Stimulated activated CD4-positive, alpha-beta T cell treated with anti-CD3 and anti-CD28 coated beads, Interleukin-1b, Interleukin-23, amount 100 ng/mL, for 24 hours (primary cell): ENCODE data around the gene PDF.
"Not testable (repeated sequence)": the region's sequence is repeated elsewhere in the genome, so short reads cannot be mapped to it uniquely, and the experiment has no call there.

ENCODE experiments used
- DNase-seq, 4 experiments: peaks; one replicate each; pipeline ENCODE4 v3.0.0-alpha.2; 2020; ENCODE audit warnings: low read depth in 4 of 4, low spot score in 1 of 4

The PDF gene

GRCh38 chr16:69318177-69318910, 12.0 kb downstream of the PDF start:
- DNase-seq, result no peak

- DNase-seq, result no peak
Observed at GRCh38 chr16:69316595-69317034, 13.8 kb downstream of the PDF start.

GRCh38 chr16:69315486-69316311, 14.7 kb downstream of the PDF start:
- DNase-seq, result no peak

- no peak for DNase-seq
Observed at GRCh38 chr16:69314534-69314933, 15.9 kb downstream of the PDF start.

- DNase-seq, result no peak
Observed at GRCh38 chr16:69313469-69313868, 16.9 kb downstream of the PDF start.

GRCh38 chr16:69311533-69312387, 18.6 kb downstream of the PDF start:
- peak in 1 of 4 experiments; percentile 36 for DNase-seq

GRCh38 chr16:69310653-69311532, 19.5 kb downstream of the PDF start, which contains the start of gene VPS4A:
VPS4A (plus strand) TSS chr16:69311350; CDS start chr16:69311512, 162 bp downstream.
- peak; percentile 95 to 97 (median 96) for DNase-seq

GRCh38 chr16:69309316-69309715, 21.1 kb downstream of the PDF start:
- no peak for DNase-seq

- DNase-seq, result no peak
Observed at GRCh38 chr16:69307856-69308255, 22.5 kb downstream of the PDF start.

- DNase-seq, result no peak
Observed at GRCh38 chr16:69307091-69307490, 23.3 kb downstream of the PDF start.

- no peak for DNase-seq
Observed at GRCh38 chr16:69306031-69306430, 24.4 kb downstream of the PDF start.

- no peak for DNase-seq
Observed at GRCh38 chr16:69302301-69302700, 28.1 kb downstream of the PDF start.

- DNase-seq, result no peak
Observed at GRCh38 chr16:69301861-69302260, 28.5 kb downstream of the PDF start.

GRCh38 chr16:69301187-69301586, 29.2 kb downstream of the PDF start:
- DNase-seq, result no peak

GRCh38 chr16:69298261-69298660, 32.1 kb downstream of the PDF start:
- no peak for DNase-seq

- DNase-seq, result not testable (repeated sequence)
Observed at GRCh38 chr16:69296771-69297170, 33.6 kb downstream of the PDF start.

- DNase-seq, result no peak
Observed at GRCh38 chr16:69294051-69294450, 36.3 kb downstream of the PDF start.

GRCh38 chr16:69293401-69293800, 37.0 kb downstream of the PDF start:
- no peak for DNase-seq

GRCh38 chr16:69291657-69292056, 38.7 kb downstream of the PDF start:
- not testable (repeated sequence) for DNase-seq
